ENCODE results near the gene KCNQ1. TPM values are rescaled to one million over a fixed set of nuclear protein-coding genes. Genes with fewer than 3 reads are reported as not detected.

Gene KCNQ1
- total and polyA plus RNA-seq, 9 of the 15 experiments (the other 6 are each of a cell fraction or from before 2014, with no cell fraction given), result 0.44 TPM; not detected in 8

- TF ChIP-seq KDM1A (IDR thresholded peaks at IDR 0.05), result peak in 1 of 2 experiments; percentile 27; a peak in 1 of 4 replicates
- TF ChIP-seq NFATC3 (IDR thresholded peaks at IDR 0.05), result no peak
- TF ChIP-seq THRAP3 (IDR thresholded peaks at IDR 0.05; ENCODE audit: borderline replicate concordance), result peak; percentile 90
- TF ChIP-seq HDAC1 (IDR thresholded peaks at IDR 0.05), result peak in 1 of 2 experiments; percentile 27; a peak in 2 of 4 replicates
- no peak for TF ChIP-seq AFF1 (IDR thresholded peaks at IDR 0.05; ENCODE audit: low read depth in 1 of 2, partially characterized antibody in 2 of 2)
- TF ChIP-seq ZNF695 (CRISPR knock-in tag; IDR thresholded peaks at IDR 0.05), result no peak
- TF ChIP-seq HDGF (IDR thresholded peaks at IDR 0.05), result peak; percentile 94
- no peak for TF ChIP-seq POLR3A (IDR thresholded peaks at IDR 0.05; ENCODE audit: borderline replicate concordance, extremely low read depth, insufficient read depth, insufficient read length)
- TF ChIP-seq ARID2 (IDR thresholded peaks at IDR 0.05), result peak; percentile 98
- TF ChIP-seq HBP1 (CRISPR knock-in tag; IDR thresholded peaks at IDR 0.05), result 0 out of 2 replicates have a peak, but pooled peaks have one; percentile 8
- TF ChIP-seq, protein P1, sequence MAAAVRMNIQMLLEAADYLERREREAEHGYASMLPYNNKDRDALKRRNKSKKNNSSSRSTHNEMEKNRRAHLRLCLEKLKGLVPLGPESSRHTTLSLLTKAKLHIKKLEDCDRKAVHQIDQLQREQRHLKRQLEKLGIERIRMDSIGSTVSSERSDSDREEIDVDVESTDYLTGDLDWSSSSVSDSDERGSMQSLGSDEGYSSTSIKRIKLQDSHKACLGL (CRISPR knock-in tag; IDR thresholded peaks at IDR 0.05; ENCODE audit: borderline replicate concordance, poor library complexity, severe bottlenecking), result no peak
- TF ChIP-seq SMARCA5 (IDR thresholded peaks at IDR 0.05), result peak; percentile 63; the same call in 1 of the 2 replicates
- no peak; the same call in 1 of the 2 replicates for TF ChIP-seq NR2C1 (IDR thresholded peaks at IDR 0.05)
- TF ChIP-seq NR2C1 (tag; IDR thresholded peaks at IDR 0.05), result no peak
- TF ChIP-seq FIP1L1 (IDR thresholded peaks at IDR 0.05; ENCODE audit: low read depth, low read length, poor library complexity, severe bottlenecking), result no peak
- no peak for TF ChIP-seq SRSF9 (IDR thresholded peaks at IDR 0.05; ENCODE audit: borderline replicate concordance, low read depth, low read length)
- TF ChIP-seq ZFP36 (IDR thresholded peaks at IDR 0.05; ENCODE audit: low read depth, low read length, partially characterized antibody), result peak; percentile 9
- TF ChIP-seq MTF1 (CRISPR knock-in tag; IDR thresholded peaks at IDR 0.05; ENCODE audit: borderline replicate concordance), result no peak
- TF ChIP-seq EGR1 (conservative IDR thresholded peaks at IDR 0.05), result no peak
- no peak for TF ChIP-seq U2AF2 (optimal IDR thresholded peaks at IDR 0.05; ENCODE audit: low read depth, low read length)
- TF ChIP-seq KAT7 (CRISPR knock-in tag; IDR thresholded peaks at IDR 0.05; ENCODE audit: borderline replicate concordance), result no peak
- TF ChIP-seq ZNF764 (CRISPR knock-in tag; IDR thresholded peaks at IDR 0.05; ENCODE audit: low read depth), result no peak
- TF ChIP-seq ELF1 (tag; IDR thresholded peaks at IDR 0.05), result no peak
Measured at GRCh38 chr11:2428322-2428795, 16.4 kb upstream of the KCNQ1 start (continued).
